C1 segment of cervical spinal cord (tissue), 14 donors: Measurements from ENCODE around the gene RXRA.

ENCODE experiments used
- DNase-seq, 14 donors: peaks; one replicate each; lab custom pipeline; 2025; lab: John Stamatoyannopoulos, UW

Gene RXRA

GRCh38 chr9:134351606-134352176 lies 25.4 kb downstream of the RXRA start:
- no peak for DNase-seq

GRCh38 chr9:134352247-134352933 lies 26.1 kb downstream of the RXRA start:
- DNase-seq = no peak

- DNase-seq = no peak
Observed at GRCh38 chr9:134353539-134353938, 27.3 kb downstream of the RXRA start.

GRCh38 chr9:134355158-134355557 lies 28.9 kb downstream of the RXRA start:
- no peak for DNase-seq

- no peak for DNase-seq
Observed at GRCh38 chr9:134355561-134356279, 29.5 kb downstream of the RXRA start.

- DNase-seq = no peak
Observed at GRCh38 chr9:134356496-134357470, 30.5 kb downstream of the RXRA start.

- no peak for DNase-seq
Observed at GRCh38 chr9:134357631-134358025, 31.4 kb downstream of the RXRA start.

GRCh38 chr9:134358026-134358661 lies 31.9 kb downstream of the RXRA start:
- no peak for DNase-seq

- peak in 5 of 14 donors; percentile 8 to 46 (median 15) for DNase-seq
Observed at GRCh38 chr9:134358662-134359319, 32.5 kb downstream of the RXRA start.

- no peak for DNase-seq
Observed at GRCh38 chr9:134359493-134360179, 33.4 kb downstream of the RXRA start.

- no peak for DNase-seq
Observed at GRCh38 chr9:134360180-134360759, 34.0 kb downstream of the RXRA start.

- no peak for DNase-seq
Observed at GRCh38 chr9:134360897-134361296, 34.6 kb downstream of the RXRA start.

GRCh38 chr9:134361426-134361825 lies 35.2 kb downstream of the RXRA start:
- peak in 1 of 14 donors; percentile 47 for DNase-seq

- DNase-seq = peak in 6 of 14 donors; percentile 22 to 47 (median 25)
Observed at GRCh38 chr9:134361843-134362414, 35.7 kb downstream of the RXRA start.

- peak in 1 of 14 donors; percentile 24 for DNase-seq
Observed at GRCh38 chr9:134363450-134363849, 37.2 kb downstream of the RXRA start.

- DNase-seq = no peak
Observed at GRCh38 chr9:134364391-134365114, 38.3 kb downstream of the RXRA start.

- no peak for DNase-seq
Observed at GRCh38 chr9:134365115-134365596, 38.9 kb downstream of the RXRA start.

GRCh38 chr9:134365791-134366222 lies 39.6 kb downstream of the RXRA start:
- no peak for DNase-seq
